ENCODE measurements around the gene AOPEP.

Gene AOPEP

GRCh38 chr9:94718936-94719335 is 7.6 kb upstream of the AOPEP start:
- H3K9me3 ChIP-seq (ENCODE audit: low read length) = peaks cover 22% of the 10 kb centered on the region
- no peaks in the 10 kb centered on the region for H4K20me1 ChIP-seq (ENCODE audit: insufficient read depth, low read length)
- no peaks in the 10 kb centered on the region for H3K4me1 ChIP-seq (ENCODE audit: insufficient read depth, low read length, severe bottlenecking)
- no peak for TF ChIP-seq CTCF (IDR thresholded peaks at IDR 0.05; ENCODE audit: low read length)
- TF ChIP-seq EZH2 (IDR thresholded peaks at IDR 0.05; ENCODE audit: borderline replicate concordance, low read length) = no peak
- H3F3A ChIP-seq (ENCODE audit: insufficient read depth, low read length) = no peaks in the 10 kb centered on the region
- H3K4me2 ChIP-seq (ENCODE audit: low read length) = no peak overlapping the region
- H3K36me3 ChIP-seq (ENCODE audit: insufficient read depth, low read length) = no peaks in the 10 kb centered on the region
- H3K9ac ChIP-seq (ENCODE audit: low read length) = no peak overlapping the region
- H3K27ac ChIP-seq (ENCODE audit: low read depth, low read length, poor library complexity, severe bottlenecking) = no peak overlapping the region
- no peak overlapping the region for H2AFZ ChIP-seq (ENCODE audit: low read length)
- H3K4me3 ChIP-seq (ENCODE audit: low read depth, low read length, poor library complexity, severe bottlenecking) = no peak overlapping the region
- no peaks in the 10 kb centered on the region for H3K79me2 ChIP-seq (ENCODE audit: insufficient read depth, low read length)
- H3K27me3 ChIP-seq (ENCODE audit: insufficient read depth, low read length) = no peaks in the 10 kb centered on the region
- H3K9me2 ChIP-seq (ENCODE audit: low read depth, low read length) = no peaks in the 10 kb centered on the region

- H2AFZ ChIP-seq (ENCODE audit: low read length) = no peak overlapping the region
- no peak overlapping the region for H3K4me3 ChIP-seq (ENCODE audit: low read depth, low read length, poor library complexity, severe bottlenecking)
Observed at GRCh38 chr9:94719878-94720277, 6.6 kb upstream of the AOPEP start.

GRCh38 chr9:94720846-94721549 is 5.5 kb upstream of the AOPEP start:
- Histone ChIP-seq H3K4me3 (ENCODE audit: low read depth, low read length, poor library complexity, severe bottlenecking) (no peak overlapping the region), H3K36me3 (ENCODE audit: insufficient read depth, low read length) (no peaks in the 10 kb centered on the region), H2AFZ (ENCODE audit: low read length) (peak overlapping the region; percentile 86; the same call in 1 of the 2 replicates), H3K27ac (ENCODE audit: low read depth, low read length, poor library complexity, severe bottlenecking) (no peak overlapping the region), H4K20me1 (ENCODE audit: insufficient read depth, low read length) (no peaks in the 10 kb centered on the region), H3K9me3 (ENCODE audit: low read length) (peaks cover 22% of the 10 kb centered on the region), H3F3A (ENCODE audit: insufficient read depth, low read length) (no peaks in the 10 kb centered on the region), H3K9ac (ENCODE audit: low read length) (no peak overlapping the region), H3K27me3 (ENCODE audit: insufficient read depth, low read length) (no peaks in the 10 kb centered on the region), H3K79me2 (ENCODE audit: insufficient read depth, low read length) (no peaks in the 10 kb centered on the region), H3K4me1 (ENCODE audit: insufficient read depth, low read length, severe bottlenecking) (peaks cover 1% of the 10 kb centered on the region), H3K9me2 (ENCODE audit: low read depth, low read length) (no peaks in the 10 kb centered on the region), H3K4me2 (ENCODE audit: low read length) (no peak overlapping the region)
- no peak for TF ChIP-seq CTCF (IDR thresholded peaks at IDR 0.05; ENCODE audit: low read length)
- TF ChIP-seq EZH2 (IDR thresholded peaks at IDR 0.05; ENCODE audit: borderline replicate concordance, low read length) = no peak

More at GRCh38 chr9:94719878-94720277, 6.6 kb upstream of the AOPEP start:
- TF ChIP-seq CTCF (IDR thresholded peaks at IDR 0.05; ENCODE audit: low read length) = no peak
- no peak for TF ChIP-seq EZH2 (IDR thresholded peaks at IDR 0.05; ENCODE audit: borderline replicate concordance, low read length)
- no peaks in the 10 kb centered on the region for H3K36me3 ChIP-seq (ENCODE audit: insufficient read depth, low read length)
- H3K9me3 ChIP-seq (ENCODE audit: low read length) = peaks cover 22% of the 10 kb centered on the region
- no peak overlapping the region for H3K9ac ChIP-seq (ENCODE audit: low read length)
- no peaks in the 10 kb centered on the region for H3F3A ChIP-seq (ENCODE audit: insufficient read depth, low read length)
- H3K9me2 ChIP-seq (ENCODE audit: low read depth, low read length) = no peaks in the 10 kb centered on the region
- no peaks in the 10 kb centered on the region for H3K27me3 ChIP-seq (ENCODE audit: insufficient read depth, low read length)
- H4K20me1 ChIP-seq (ENCODE audit: insufficient read depth, low read length) = no peaks in the 10 kb centered on the region
- no peak overlapping the region for H3K27ac ChIP-seq (ENCODE audit: low read depth, low read length, poor library complexity, severe bottlenecking)
- no peaks in the 10 kb centered on the region for H3K4me1 ChIP-seq (ENCODE audit: insufficient read depth, low read length, severe bottlenecking)
- no peak overlapping the region for H3K4me2 ChIP-seq (ENCODE audit: low read length)
- no peaks in the 10 kb centered on the region for H3K79me2 ChIP-seq (ENCODE audit: insufficient read depth, low read length)

Data from OCI-LY1 (cell line).